ENCODE data around the gene VAT1L. TPM values are rescaled to one million over a fixed set of nuclear protein-coding genes. Genes with fewer than 3 reads are reported as not detected.

Gene VAT1L
- total RNA-seq, 1 experiment from 2014 or later: 33.8 TPM

DNA sequence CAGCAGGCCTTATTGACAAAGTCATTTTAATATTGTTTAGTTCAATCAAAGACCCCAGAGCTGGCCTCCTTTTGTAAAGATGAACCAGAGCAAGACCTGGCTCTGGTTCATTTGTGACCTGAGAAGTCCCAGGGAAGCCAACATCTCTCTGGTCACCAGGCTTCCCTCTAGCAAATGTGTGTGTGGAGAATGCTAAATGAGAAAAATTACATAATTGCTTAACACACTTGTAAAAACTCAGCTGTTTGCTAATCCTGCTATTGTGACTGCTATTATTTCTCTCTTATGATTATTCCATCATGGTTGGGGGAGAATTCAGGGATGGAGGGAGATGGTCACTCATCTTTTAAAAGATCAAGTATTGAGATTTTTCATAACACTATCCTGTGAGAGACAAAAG lies 139.7 kb downstream of the VAT1L start:
- Histone ChIP-seq H3K79me1 (ENCODE audit: insufficient read depth, low read depth, low read length, poor library complexity, severe bottlenecking) (no peaks in the 10 kb centered on the region), H2BK12ac (ENCODE audit: insufficient read length, low read depth, low read length) (no peak overlapping the region), H3K27ac (ENCODE audit: insufficient read length, low read depth, low read length) (no peak overlapping the region), H3K18ac (ENCODE audit: insufficient read length, low read depth, low read length) (no peak overlapping the region), H3K4me1 (ENCODE audit: insufficient read depth, low read length) (no peaks in the 10 kb centered on the region), H2AFZ (ENCODE audit: low read length) (no peak overlapping the region), H3K79me2 (ENCODE audit: insufficient read depth, low read length) (no peaks in the 10 kb centered on the region), H2BK5ac (ENCODE audit: insufficient read length, low read length) (no peak overlapping the region), H3K4me2 (ENCODE audit: insufficient read depth, insufficient read length, low read length) (no peak overlapping the region), H3K9ac (ENCODE audit: extremely low read depth, insufficient read length, low read length) (no peak overlapping the region), H3T11ph (ENCODE audit: low read length) (no peak overlapping the region), H2BK20ac (ENCODE audit: low read depth, low read length, poor library complexity, severe bottlenecking) (no peak overlapping the region), H3K27me3 (ENCODE audit: insufficient read depth, low read length) (no peaks in the 10 kb centered on the region), H2BK120ac (ENCODE audit: low read depth, low read length, poor library complexity, severe bottlenecking) (no peak overlapping the region), H4K91ac (ENCODE audit: insufficient read length, low read depth, low read length) (no peak overlapping the region), H3K23ac (ENCODE audit: insufficient read length, low read depth, low read length) (no peak overlapping the region), H3K14ac (ENCODE audit: insufficient read depth, low read length) (no peak overlapping the region), H4K5ac (ENCODE audit: insufficient read length, low read depth, low read length) (no peak overlapping the region), H3K4ac (ENCODE audit: low read depth, low read length) (no peak overlapping the region), H3K23me2 (ENCODE audit: insufficient read length, low read depth, low read length, poor library complexity, severe bottlenecking) (peaks cover 2% of the 10 kb centered on the region), H3K9me3 (ENCODE audit: control insufficient read depth, low read depth, low read length) (no peaks in the 10 kb centered on the region), H4K8ac (replicated peaks; ENCODE audit: insufficient read length, low read depth, low read length) (no peak overlapping the region), H3K56ac (ENCODE audit: insufficient read length, low read depth, low read length) (no peak overlapping the region), H4K20me1 (ENCODE audit: control insufficient read depth, insufficient read depth, insufficient read length) (no peaks in the 10 kb centered on the region), H2BK15ac (ENCODE audit: low read depth, low read length) (no peak overlapping the region), H2AK5ac (ENCODE audit: insufficient read length, low read length) (no peak overlapping the region)
- Mint-ChIP-seq H3K4me1 (peaks cover 5 to 10% of the 10 kb centered on the region in 2 experiments; a peak in 3 of 4 replicates), H3K4me3 (no peak overlapping the region), H3K27ac (peak overlapping the region in 1 of 3 experiments; percentile 50; a peak in 1 of 7 replicates), H3K36me3 (ENCODE audit: insufficient read depth in 1 of 3, low read depth in 3 of 3) (peaks cover 7 to 10% (median 8%) of the 10 kb centered on the region in 3 experiments; a peak in 5 of 7 replicates), H3K27me3 (ENCODE audit: low read depth) (no peaks in the 10 kb centered on the region; the same call in 1 of the 2 replicates), H3K9me3 (no peaks in the 10 kb centered on the region)
- DNase-seq: no peak
- TF ChIP-seq, protein P1, sequence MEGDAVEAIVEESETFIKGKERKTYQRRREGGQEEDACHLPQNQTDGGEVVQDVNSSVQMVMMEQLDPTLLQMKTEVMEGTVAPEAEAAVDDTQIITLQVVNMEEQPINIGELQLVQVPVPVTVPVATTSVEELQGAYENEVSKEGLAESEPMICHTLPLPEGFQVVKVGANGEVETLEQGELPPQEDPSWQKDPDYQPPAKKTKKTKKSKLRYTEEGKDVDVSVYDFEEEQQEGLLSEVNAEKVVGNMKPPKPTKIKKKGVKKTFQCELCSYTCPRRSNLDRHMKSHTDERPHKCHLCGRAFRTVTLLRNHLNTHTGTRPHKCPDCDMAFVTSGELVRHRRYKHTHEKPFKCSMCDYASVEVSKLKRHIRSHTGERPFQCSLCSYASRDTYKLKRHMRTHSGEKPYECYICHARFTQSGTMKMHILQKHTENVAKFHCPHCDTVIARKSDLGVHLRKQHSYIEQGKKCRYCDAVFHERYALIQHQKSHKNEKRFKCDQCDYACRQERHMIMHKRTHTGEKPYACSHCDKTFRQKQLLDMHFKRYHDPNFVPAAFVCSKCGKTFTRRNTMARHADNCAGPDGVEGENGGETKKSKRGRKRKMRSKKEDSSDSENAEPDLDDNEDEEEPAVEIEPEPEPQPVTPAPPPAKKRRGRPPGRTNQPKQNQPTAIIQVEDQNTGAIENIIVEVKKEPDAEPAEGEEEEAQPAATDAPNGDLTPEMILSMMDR (conservative IDR thresholded peaks at IDR 0.05): no peak

All from H9 (cell line).